GM12878 (cell line): ENCODE results near the gene CDKN1B. TPM values are rescaled to one million over a fixed set of nuclear protein-coding genes. Genes with fewer than 3 reads are reported as not detected.

ENCODE experiments used
- MXI1 ChIP-seq: fragments of 150-350 bp; IDR thresholded peaks from 2 replicates; pipeline ENCODE4 v1.6.1; 2011; ENCODE audit warnings: low read depth, mild to moderate bottlenecking, inconsistent platforms, low read length, improper control_type of control experiment
- NBN ChIP-seq: fragments of 450-650 bp; IDR thresholded peaks from 2 replicates; pipeline ENCODE4 v1.6.1; 2016
- NFYA ChIP-seq: IDR thresholded peaks from 2 replicates; pipeline ENCODE4 v1.6.1; 2011; ENCODE audit warnings: low read depth, mild to moderate bottlenecking, low read length, improper control_type of control experiment, borderline replicate concordance
- NR2F1 ChIP-seq: fragments of 450-650 bp; conservative IDR thresholded peaks from 2 replicates; pipeline ENCODE4 v1.6.1; 2017; ENCODE audit warnings: mild to moderate bottlenecking
- PAX5 ChIP-seq: IDR thresholded peaks from 2 replicates; pipeline ENCODE4 v1.6.1; 2011; ENCODE audit warnings: low read depth, low read length, borderline replicate concordance
- RAD51 ChIP-seq: fragments of 450-650 bp; IDR thresholded peaks from 2 replicates; pipeline ENCODE4 v1.6.1; 2016; ENCODE audit warnings: moderate library complexity, mild to moderate bottlenecking, inconsistent platforms
- RUNX3 ChIP-seq: IDR thresholded peaks from 2 replicates; pipeline ENCODE4 v1.6.1; 2012; ENCODE audit warnings: low read length, inconsistent platforms
- STAT3 ChIP-seq: IDR thresholded peaks from 2 replicates; pipeline ENCODE4 v1.6.1; 2011; ENCODE audit warnings: low read depth, low read length, improper control_type of control experiment
- SUPT20H ChIP-seq: IDR thresholded peaks from 2 replicates; pipeline ENCODE4 v1.6.1; 2011; ENCODE audit warnings: low read depth, mild to moderate bottlenecking, low read length, moderate library complexity, borderline replicate concordance; ENCODE audit not compliant: control insufficient read depth
- YY1 ChIP-seq: IDR thresholded peaks from 2 replicates; pipeline ENCODE4 v1.6.1; 2011; ENCODE audit warnings: low read depth, mild to moderate bottlenecking, low read length
- polyA plus RNA-seq, 11 experiments: library from polyadenylated mRNA; depleted of rRNA in 4 of 11; unstranded in 6 of 11; stranded (reverse) in 5 of 11; fragments of >200 nt; fragmentation: Nextera tagmentation in 4 of 11; fragmentation: Illumina TruSeq in 1 of 11; extraction: Ambion mirVana in 4 of 11; extraction: Trizol in 1 of 11; gene quantifications; 1 replicate in 1 of 11; 2 replicates in 10 of 11; pipeline versions ENCODE4 v1.2.1 to v1.2.3, GENCODE V29; 2011 to 2016; ENCODE audit warnings: inconsistent platforms in 2 of 11, missing spikeins in 2 of 11, low read depth in 1 of 11
- total RNA-seq, 4 experiments: library from RNA; depleted of rRNA in 3 of 4; stranded (reverse); fragments of >200 nt in 3 of 4; fragmentation: Illumina TruSeq in 1 of 4; extraction: Trizol in 1 of 4; gene quantifications; 2 replicates each; pipeline versions ENCODE4 v1.2.1 to v1.2.3, GENCODE V29; 2013 to 2021
- TF ChIP-seq, protein P1 (sequence below): fragments of 450-650 bp; IDR thresholded peaks from 2 replicates; pipeline ENCODE4 v1.6.1; 2016; ENCODE audit warnings: mild to moderate bottlenecking, moderate library complexity, borderline replicate concordance
- TF ChIP-seq, protein P2 (sequence below): IDR thresholded peaks from 2 replicates; pipeline ENCODE4 v1.6.1; 2011; ENCODE audit warnings: mild to moderate bottlenecking, low read depth, low read length, moderate library complexity; ENCODE audit not compliant: insufficient replicate concordance
- TF ChIP-seq, protein P3 (sequence below): fragments of 450-650 bp; formaldehyde crosslinking; IDR thresholded peaks from 2 replicates; pipeline ENCODE4 v1.4.0; 2020; ENCODE audit warnings: mild to moderate bottlenecking, moderate library complexity
- TF ChIP-seq, protein P4 (sequence below): fragments of 450-650 bp; IDR thresholded peaks from 2 replicates; pipeline ENCODE4 v1.6.1; 2017; ENCODE audit warnings: antibody characterized with exemption, mild to moderate bottlenecking, moderate library complexity
- TF ChIP-seq, protein P5 (sequence below): fragments of 450-650 bp; IDR thresholded peaks from 2 replicates; pipeline ENCODE4 v1.6.1; 2016; ENCODE audit warnings: mild to moderate bottlenecking

The CDKN1B gene
- total and polyA plus RNA-seq, 10 of the 15 experiments (the other 5 are each of a cell fraction or from before 2014, with no cell fraction given) = 4.2 to 39.1 (median 23.1) TPM

DNA sequence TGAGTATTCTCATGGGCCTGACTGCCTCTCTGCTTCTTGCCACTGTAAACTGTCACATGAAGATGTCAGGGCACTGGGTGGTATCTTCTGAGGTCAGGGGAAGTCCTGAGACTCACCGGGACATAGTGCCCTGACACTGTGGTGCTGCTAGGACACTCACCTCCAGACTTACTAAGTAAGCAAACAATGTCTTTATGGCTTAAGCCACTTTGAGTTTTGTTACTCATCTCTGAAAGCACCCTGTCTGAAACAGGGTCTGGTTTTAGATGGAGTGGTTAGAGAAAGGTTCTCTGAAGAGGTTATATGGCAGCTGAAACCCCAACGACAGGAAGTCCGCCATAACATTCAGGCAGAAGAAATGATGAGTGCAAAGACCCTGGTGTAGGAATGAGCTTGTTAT, 43.9 kb upstream of the CDKN1B start (continued):
- TF ChIP-seq, protein P1, sequence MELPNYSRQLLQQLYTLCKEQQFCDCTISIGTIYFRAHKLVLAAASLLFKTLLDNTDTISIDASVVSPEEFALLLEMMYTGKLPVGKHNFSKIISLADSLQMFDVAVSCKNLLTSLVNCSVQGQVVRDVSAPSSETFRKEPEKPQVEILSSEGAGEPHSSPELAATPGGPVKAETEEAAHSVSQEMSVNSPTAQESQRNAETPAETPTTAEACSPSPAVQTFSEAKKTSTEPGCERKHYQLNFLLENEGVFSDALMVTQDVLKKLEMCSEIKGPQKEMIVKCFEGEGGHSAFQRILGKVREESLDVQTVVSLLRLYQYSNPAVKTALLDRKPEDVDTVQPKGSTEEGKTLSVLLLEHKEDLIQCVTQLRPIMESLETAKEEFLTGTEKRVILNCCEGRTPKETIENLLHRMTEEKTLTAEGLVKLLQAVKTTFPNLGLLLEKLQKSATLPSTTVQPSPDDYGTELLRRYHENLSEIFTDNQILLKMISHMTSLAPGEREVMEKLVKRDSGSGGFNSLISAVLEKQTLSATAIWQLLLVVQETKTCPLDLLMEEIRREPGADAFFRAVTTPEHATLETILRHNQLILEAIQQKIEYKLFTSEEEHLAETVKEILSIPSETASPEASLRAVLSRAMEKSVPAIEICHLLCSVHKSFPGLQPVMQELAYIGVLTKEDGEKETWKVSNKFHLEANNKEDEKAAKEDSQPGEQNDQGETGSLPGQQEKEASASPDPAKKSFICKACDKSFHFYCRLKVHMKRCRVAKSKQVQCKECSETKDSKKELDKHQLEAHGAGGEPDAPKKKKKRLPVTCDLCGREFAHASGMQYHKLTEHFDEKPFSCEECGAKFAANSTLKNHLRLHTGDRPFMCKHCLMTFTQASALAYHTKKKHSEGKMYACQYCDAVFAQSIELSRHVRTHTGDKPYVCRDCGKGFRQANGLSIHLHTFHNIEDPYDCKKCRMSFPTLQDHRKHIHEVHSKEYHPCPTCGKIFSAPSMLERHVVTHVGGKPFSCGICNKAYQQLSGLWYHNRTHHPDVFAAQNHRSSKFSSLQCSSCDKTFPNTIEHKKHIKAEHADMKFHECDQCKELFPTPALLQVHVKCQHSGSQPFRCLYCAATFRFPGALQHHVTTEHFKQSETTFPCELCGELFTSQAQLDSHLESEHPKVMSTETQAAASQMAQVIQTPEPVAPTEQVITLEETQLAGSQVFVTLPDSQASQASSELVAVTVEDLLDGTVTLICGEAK = no peak
- TF ChIP-seq, protein P2, sequence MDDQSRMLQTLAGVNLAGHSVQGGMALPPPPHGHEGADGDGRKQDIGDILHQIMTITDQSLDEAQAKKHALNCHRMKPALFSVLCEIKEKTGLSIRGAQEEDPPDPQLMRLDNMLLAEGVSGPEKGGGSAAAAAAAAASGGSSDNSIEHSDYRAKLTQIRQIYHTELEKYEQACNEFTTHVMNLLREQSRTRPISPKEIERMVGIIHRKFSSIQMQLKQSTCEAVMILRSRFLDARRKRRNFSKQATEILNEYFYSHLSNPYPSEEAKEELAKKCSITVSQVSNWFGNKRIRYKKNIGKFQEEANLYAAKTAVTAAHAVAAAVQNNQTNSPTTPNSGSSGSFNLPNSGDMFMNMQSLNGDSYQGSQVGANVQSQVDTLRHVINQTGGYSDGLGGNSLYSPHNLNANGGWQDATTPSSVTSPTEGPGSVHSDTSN = no peak
- TF ChIP-seq RAD51 (no peak), RUNX3 (peak; percentile 50), STAT3 (0 out of 2 replicates have a peak, but pooled peaks have one; percentile 44), NBN (no peak), MXI1 (no peak), SUPT20H (no peak), PAX5 (0 out of 2 replicates have a peak, but pooled peaks have one; percentile 25), YY1 (peak; percentile 50; the same call in 1 of the 2 replicates), NR2F1 (no peak), NFYA (no peak)
- TF ChIP-seq, protein P3, sequence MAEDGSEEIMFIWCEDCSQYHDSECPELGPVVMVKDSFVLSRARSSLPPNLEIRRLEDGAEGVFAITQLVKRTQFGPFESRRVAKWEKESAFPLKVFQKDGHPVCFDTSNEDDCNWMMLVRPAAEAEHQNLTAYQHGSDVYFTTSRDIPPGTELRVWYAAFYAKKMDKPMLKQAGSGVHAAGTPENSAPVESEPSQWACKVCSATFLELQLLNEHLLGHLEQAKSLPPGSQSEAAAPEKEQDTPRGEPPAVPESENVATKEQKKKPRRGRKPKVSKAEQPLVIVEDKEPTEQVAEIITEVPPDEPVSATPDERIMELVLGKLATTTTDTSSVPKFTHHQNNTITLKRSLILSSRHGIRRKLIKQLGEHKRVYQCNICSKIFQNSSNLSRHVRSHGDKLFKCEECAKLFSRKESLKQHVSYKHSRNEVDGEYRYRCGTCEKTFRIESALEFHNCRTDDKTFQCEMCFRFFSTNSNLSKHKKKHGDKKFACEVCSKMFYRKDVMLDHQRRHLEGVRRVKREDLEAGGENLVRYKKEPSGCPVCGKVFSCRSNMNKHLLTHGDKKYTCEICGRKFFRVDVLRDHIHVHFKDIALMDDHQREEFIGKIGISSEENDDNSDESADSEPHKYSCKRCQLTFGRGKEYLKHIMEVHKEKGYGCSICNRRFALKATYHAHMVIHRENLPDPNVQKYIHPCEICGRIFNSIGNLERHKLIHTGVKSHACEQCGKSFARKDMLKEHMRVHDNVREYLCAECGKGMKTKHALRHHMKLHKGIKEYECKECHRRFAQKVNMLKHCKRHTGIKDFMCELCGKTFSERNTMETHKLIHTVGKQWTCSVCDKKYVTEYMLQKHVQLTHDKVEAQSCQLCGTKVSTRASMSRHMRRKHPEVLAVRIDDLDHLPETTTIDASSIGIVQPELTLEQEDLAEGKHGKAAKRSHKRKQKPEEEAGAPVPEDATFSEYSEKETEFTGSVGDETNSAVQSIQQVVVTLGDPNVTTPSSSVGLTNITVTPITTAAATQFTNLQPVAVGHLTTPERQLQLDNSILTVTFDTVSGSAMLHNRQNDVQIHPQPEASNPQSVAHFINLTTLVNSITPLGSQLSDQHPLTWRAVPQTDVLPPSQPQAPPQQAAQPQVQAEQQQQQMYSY = no peak
- TF ChIP-seq, protein P4, sequence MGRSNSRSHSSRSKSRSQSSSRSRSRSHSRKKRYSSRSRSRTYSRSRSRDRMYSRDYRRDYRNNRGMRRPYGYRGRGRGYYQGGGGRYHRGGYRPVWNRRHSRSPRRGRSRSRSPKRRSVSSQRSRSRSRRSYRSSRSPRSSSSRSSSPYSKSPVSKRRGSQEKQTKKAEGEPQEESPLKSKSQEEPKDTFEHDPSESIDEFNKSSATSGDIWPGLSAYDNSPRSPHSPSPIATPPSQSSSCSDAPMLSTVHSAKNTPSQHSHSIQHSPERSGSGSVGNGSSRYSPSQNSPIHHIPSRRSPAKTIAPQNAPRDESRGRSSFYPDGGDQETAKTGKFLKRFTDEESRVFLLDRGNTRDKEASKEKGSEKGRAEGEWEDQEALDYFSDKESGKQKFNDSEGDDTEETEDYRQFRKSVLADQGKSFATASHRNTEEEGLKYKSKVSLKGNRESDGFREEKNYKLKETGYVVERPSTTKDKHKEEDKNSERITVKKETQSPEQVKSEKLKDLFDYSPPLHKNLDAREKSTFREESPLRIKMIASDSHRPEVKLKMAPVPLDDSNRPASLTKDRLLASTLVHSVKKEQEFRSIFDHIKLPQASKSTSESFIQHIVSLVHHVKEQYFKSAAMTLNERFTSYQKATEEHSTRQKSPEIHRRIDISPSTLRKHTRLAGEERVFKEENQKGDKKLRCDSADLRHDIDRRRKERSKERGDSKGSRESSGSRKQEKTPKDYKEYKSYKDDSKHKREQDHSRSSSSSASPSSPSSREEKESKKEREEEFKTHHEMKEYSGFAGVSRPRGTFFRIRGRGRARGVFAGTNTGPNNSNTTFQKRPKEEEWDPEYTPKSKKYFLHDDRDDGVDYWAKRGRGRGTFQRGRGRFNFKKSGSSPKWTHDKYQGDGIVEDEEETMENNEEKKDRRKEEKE = no peak
- TF ChIP-seq, protein P5, sequence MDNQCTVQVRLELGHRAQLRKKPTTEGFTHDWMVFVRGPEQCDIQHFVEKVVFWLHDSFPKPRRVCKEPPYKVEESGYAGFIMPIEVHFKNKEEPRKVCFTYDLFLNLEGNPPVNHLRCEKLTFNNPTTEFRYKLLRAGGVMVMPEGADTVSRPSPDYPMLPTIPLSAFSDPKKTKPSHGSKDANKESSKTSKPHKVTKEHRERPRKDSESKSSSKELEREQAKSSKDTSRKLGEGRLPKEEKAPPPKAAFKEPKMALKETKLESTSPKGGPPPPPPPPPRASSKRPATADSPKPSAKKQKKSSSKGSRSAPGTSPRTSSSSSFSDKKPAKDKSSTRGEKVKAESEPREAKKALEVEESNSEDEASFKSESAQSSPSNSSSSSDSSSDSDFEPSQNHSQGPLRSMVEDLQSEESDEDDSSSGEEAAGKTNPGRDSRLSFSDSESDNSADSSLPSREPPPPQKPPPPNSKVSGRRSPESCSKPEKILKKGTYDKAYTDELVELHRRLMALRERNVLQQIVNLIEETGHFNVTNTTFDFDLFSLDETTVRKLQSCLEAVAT = no peak
